Measurements from ENCODE around the gene LYZL1. TPM values are rescaled to one million over a fixed set of nuclear protein-coding genes. Genes with fewer than 3 reads are reported as not detected.

LYZL1 gene
- total RNA-seq, 1 experiment from 2014 or later, result not detected

- intact Hi-C loops (cut with micrococcal nuclease; ENCODE audit: unreplicated experiment), result no loop called here
- no peak for DNase-seq (ENCODE audit: low spot score)
- no peaks in the 10 kb centered on the region for H3K36me3 ChIP-seq (ENCODE audit: insufficient read depth, low read length, poor library complexity, severe bottlenecking)
- TF ChIP-seq EZH2 (IDR thresholded peaks at IDR 0.05; ENCODE audit: borderline replicate concordance, low read depth, low read length, poor library complexity, severe bottlenecking) (no peak), CTCF (conservative IDR thresholded peaks at IDR 0.05; ENCODE audit: low read depth, low read length) (no peak)
- peaks cover 37% of the 10 kb centered on the region for H3K4me1 ChIP-seq (ENCODE audit: insufficient read depth, low read length, poor library complexity, severe bottlenecking)
- POLR2A ChIA-PET (ENCODE audit: low non-redundant PET), result interaction anchor here (0.5 kb wide), 1 partner anchor 535 kb away, joined by 6 read pairs; no protein-coding TSS in a partner anchor
- H3K27me3 ChIP-seq (replicated peaks; ENCODE audit: insufficient read depth, low read depth, low read length, poor library complexity), result no peaks in the 10 kb centered on the region
- CTCF ChIA-PET, result no interaction called here
- H3K4me3 ChIP-seq (ENCODE audit: low read depth, low read length, poor library complexity, severe bottlenecking), result no peak overlapping the region
- no TSS peak for BruUV-seq (replicated peaks)
- no peaks in the 10 kb centered on the region for H3K9me3 ChIP-seq (ENCODE audit: low read depth, low read length, poor library complexity, severe bottlenecking)
- no peak overlapping the region for H3K27ac ChIP-seq (ENCODE audit: low read depth, low read length, poor library complexity, severe bottlenecking)
These were observed 35.8 kb upstream of the LYZL1 start for GRCh38 chr10:29252811-29253689.

DNA sequence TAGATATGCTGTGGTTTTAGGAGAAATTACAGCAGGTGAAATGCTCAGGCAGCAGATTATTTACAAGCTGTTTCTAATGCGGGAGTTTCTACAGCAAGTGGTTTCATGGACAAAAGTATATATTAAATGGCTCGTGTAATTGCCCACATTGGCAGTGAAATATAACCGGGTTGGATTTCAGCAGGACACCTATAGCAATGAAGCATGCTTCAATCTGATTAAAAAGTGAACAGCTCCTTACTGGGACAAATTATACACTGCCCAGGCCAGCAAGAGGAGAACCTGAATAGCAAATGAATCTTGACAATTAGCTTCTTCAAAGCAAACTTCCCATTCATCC, 35.2 kb upstream of the LYZL1 start:
- H3K36me3 ChIP-seq (ENCODE audit: insufficient read depth, low read length, poor library complexity, severe bottlenecking), result no peaks in the 10 kb centered on the region
- BruUV-seq (replicated peaks), result no TSS peak
- peaks cover 37% of the 10 kb centered on the region for H3K4me1 ChIP-seq (ENCODE audit: insufficient read depth, low read length, poor library complexity, severe bottlenecking)
- no peaks in the 10 kb centered on the region for H3K27me3 ChIP-seq (replicated peaks; ENCODE audit: insufficient read depth, low read depth, low read length, poor library complexity)
- no peak overlapping the region for H3K27ac ChIP-seq (ENCODE audit: low read depth, low read length, poor library complexity, severe bottlenecking)
- no peak for TF ChIP-seq EZH2 (IDR thresholded peaks at IDR 0.05; ENCODE audit: borderline replicate concordance, low read depth, low read length, poor library complexity, severe bottlenecking)
- no peak for TF ChIP-seq CTCF (conservative IDR thresholded peaks at IDR 0.05; ENCODE audit: low read depth, low read length)
- no peaks in the 10 kb centered on the region for H3K9me3 ChIP-seq (ENCODE audit: low read depth, low read length, poor library complexity, severe bottlenecking)
- no peak overlapping the region for H3K4me3 ChIP-seq (ENCODE audit: low read depth, low read length, poor library complexity, severe bottlenecking)
- intact Hi-C loops (cut with micrococcal nuclease; ENCODE audit: unreplicated experiment), result no loop called here
- POLR2A ChIA-PET (ENCODE audit: low non-redundant PET), result interaction anchor here (0.5 kb wide), 1 partner anchor 536 kb away, joined by 6 read pairs; no protein-coding TSS in a partner anchor
- no peak for DNase-seq (ENCODE audit: low spot score)
- CTCF ChIA-PET, result no interaction called here

DNA sequence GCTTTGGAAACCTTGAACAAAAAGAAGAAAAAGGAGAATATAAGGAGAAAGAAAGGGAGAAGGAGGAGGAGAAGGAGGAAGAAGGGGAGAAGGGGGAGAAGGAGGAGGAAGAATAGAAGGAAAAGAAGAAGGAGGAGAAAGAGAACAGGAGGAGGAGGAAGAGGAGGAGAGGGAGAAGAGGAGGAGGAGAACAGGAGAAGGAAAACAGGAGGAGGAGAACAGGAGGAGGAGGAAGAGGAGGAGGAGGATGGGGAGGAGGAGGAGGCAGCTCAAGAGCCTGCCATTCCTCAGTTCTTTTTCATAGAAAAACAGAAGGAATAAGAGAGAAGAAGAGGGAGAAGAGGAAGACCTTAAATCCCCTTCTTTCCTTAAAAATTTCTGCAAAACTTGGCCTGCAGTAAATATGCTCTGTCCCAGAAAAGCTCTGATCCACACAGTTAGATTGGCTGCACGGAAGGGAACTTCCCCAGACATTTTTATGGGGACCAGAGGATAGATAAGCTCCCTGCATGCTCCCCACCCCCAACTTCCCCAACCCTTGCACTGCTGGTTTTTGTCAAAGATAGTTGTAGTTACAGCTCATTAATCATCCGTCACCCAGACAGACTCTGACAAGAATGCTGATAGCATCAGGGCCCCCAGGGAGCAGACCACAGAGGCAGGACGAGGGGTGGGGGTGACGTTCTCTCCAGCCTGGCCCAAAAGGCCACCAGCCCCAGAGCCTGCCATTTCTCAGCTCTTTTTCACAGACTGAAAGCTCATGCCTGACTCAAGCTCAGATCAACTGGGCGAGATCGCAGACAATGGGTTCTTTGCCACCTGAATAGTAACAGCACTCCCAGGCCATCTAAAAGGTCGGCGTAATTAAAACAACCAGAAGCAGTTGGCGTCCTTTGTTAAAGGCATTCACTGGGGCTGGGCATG, 34.5 kb upstream of the LYZL1 start:
- Histone ChIP-seq H3K36me3 (ENCODE audit: insufficient read depth, low read length, poor library complexity, severe bottlenecking) (no peaks in the 10 kb centered on the region), H3K27me3 (replicated peaks; ENCODE audit: insufficient read depth, low read depth, low read length, poor library complexity) (no peaks in the 10 kb centered on the region), H3K9me3 (ENCODE audit: low read depth, low read length, poor library complexity, severe bottlenecking) (no peaks in the 10 kb centered on the region), H3K27ac (ENCODE audit: low read depth, low read length, poor library complexity, severe bottlenecking) (peak overlapping the region; percentile 38), H3K4me1 (ENCODE audit: insufficient read depth, low read length, poor library complexity, severe bottlenecking) (peaks cover 37% of the 10 kb centered on the region), H3K4me3 (ENCODE audit: low read depth, low read length, poor library complexity, severe bottlenecking) (no peak overlapping the region)
- intact Hi-C loops (cut with micrococcal nuclease; ENCODE audit: unreplicated experiment), result no loop called here
- CTCF ChIA-PET, result no interaction called here
- TF ChIP-seq CTCF (conservative IDR thresholded peaks at IDR 0.05; ENCODE audit: low read depth, low read length) (no peak), EZH2 (IDR thresholded peaks at IDR 0.05; ENCODE audit: borderline replicate concordance, low read depth, low read length, poor library complexity, severe bottlenecking) (no peak)
- DNase-seq (ENCODE audit: low spot score), result peak; percentile 74
- POLR2A ChIA-PET (ENCODE audit: low non-redundant PET), result interaction anchor here (0.5 kb wide), 1 partner anchor 537 kb away, joined by 6 read pairs; no protein-coding TSS in a partner anchor
- BruUV-seq (replicated peaks), result no TSS peak

All from A673 (cell line).